Measurements from ENCODE around the gene LGR6. TPM values are rescaled to one million over a fixed set of nuclear protein-coding genes. Genes with fewer than 3 reads are reported as not detected.
A peak's percentile ranks its signal among the peaks of the same experiment; 100 is the strongest.
"Not testable (repeated sequence)": the region's sequence is repeated elsewhere in the genome, so short reads cannot be mapped to it uniquely, and the experiment has no call there.

Gene LGR6
- total RNA-seq, 1 experiment from 2014 or later, result 0.24 TPM

GRCh38 chr1:202180751-202181139 lies 12.9 kb upstream of the LGR6 start:
- H3K4me3 ChIP-seq (ENCODE audit: insufficient read depth, low read depth, low read length); DNase-seq; H3K27me3 ChIP-seq (ENCODE audit: control insufficient read depth, insufficient read depth, low read length); H3K36me3 ChIP-seq (replicated peaks; ENCODE audit: control insufficient read depth, insufficient read depth, low read length): not testable (repeated sequence)

- Histone ChIP-seq H3K4me3 (ENCODE audit: insufficient read depth, low read depth, low read length) (no peak overlapping the region), H3K36me3 (replicated peaks; ENCODE audit: control insufficient read depth, insufficient read depth, low read length) (no peaks in the 10 kb centered on the region), H3K27me3 (ENCODE audit: control insufficient read depth, insufficient read depth, low read length) (peaks cover 1% of the 10 kb centered on the region; the same call in 1 of the 2 replicates)
- DNase-seq, result no peak
These were observed 12.0 kb upstream of the LGR6 start for GRCh38 chr1:202181586-202181985.

DNA sequence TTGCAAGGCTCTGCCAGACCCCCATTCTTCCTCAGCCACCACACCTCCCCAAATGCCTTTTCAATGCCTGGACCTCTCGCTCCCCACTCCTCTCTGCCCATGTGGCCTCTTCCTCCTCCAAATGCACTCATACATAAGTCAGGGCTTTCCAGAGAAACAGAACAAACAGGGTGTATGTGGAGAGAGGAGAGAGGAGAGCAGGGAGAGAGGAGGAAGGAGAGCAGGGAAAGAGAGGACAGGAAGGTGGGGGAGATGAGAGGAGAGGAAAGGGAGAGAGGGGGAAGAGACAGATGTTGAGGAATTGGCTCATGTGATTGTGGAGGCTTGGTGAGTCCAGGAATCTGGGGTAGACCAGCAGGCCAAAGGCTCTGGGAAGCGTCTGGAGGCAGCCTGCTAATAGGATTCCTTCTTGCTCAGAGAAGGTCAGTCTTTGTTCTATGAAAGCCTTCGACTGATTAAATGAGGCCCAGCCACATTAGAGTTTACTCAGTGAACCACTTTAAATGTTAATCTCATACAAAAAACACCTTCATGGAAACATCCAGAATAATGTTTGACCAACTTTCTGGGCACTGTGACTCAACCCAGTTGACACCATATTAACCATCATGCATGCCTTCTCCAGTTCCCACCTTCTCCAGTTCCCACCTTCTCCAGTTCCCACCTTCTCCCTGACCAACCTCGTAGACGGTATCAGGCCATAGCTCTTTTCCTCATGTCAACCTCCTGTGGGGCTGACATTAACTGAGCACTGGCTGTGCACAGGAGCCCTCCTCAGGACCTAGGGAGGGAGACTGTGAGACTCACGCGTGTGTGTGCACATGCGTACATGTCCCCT lies 11.3 kb upstream of the LGR6 start:
- H3K4me3 ChIP-seq (ENCODE audit: insufficient read depth, low read depth, low read length), result no peak overlapping the region
- H3K27me3 ChIP-seq (ENCODE audit: control insufficient read depth, insufficient read depth, low read length), result peaks cover 1% of the 10 kb centered on the region; the same call in 1 of the 2 replicates
- DNase-seq, result no peak
- no peaks in the 10 kb centered on the region for H3K36me3 ChIP-seq (replicated peaks; ENCODE audit: control insufficient read depth, insufficient read depth, low read length)

DNA sequence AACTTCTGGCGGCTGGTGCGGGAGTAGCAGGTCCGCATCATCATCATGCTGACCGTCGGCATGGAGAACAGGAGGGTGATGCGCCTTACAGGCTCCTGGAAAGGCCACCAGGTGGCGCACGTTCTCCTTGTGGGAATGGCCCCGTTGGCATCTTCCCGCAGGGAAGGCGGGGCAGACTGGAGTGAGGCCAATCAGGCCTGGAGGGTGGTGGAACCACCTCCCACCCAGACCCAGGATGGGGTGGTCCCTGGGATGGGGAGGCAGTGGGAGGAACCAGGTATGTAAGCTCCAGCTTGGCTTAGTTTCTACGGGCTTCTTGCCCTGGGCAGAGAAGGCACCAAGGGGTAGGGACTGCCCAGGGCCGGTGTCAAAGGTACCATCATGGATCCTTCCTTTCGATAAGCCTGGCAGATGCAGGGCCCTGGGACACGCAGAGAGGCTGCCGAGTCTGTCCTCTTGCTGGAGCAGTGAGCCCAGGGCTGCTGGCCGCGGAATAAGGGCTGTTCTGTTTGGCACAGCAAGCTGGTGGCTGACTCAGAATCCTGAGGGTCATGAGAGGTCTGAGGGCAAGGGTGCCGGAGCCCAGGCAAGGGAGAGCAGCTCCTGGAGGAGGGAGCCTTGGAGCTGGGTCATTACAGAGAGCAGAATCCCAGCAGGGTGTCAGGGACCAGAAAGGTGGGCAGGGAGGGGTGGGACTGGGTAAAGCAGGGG lies 8.7 kb upstream of the LGR6 start:
- Histone ChIP-seq H3K27me3 (ENCODE audit: control insufficient read depth, insufficient read depth, low read length) (peaks cover 1% of the 10 kb centered on the region; the same call in 1 of the 2 replicates), H3K4me3 (ENCODE audit: insufficient read depth, low read depth, low read length) (no peak overlapping the region), H3K36me3 (replicated peaks; ENCODE audit: control insufficient read depth, insufficient read depth, low read length) (no peaks in the 10 kb centered on the region)
- DNase-seq, result peak; percentile 97

DNA sequence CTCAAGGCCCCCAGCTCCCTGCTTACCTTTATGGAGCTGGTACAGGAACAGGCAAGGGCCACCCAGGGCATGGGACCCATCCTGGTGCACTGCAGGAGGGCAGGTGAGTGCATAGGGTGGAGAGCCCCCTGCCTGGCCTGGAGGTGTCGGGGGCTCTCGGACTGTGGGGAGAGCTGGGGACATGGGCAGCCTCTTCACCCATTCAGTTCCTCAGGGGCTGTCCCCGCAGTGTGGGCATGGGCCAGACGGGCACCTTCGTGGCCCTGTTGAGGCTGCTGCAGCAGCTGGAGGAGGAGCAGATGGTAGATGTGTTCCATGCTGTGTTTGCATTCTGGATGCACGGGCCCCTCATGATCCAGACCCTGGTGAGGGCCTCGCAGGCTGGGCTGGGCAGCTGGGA lies 7.3 kb upstream of the LGR6 start:
- DNase-seq, result no peak
- no peak overlapping the region for H3K4me3 ChIP-seq (ENCODE audit: insufficient read depth, low read depth, low read length)
- no peaks in the 10 kb centered on the region for H3K36me3 ChIP-seq (replicated peaks; ENCODE audit: control insufficient read depth, insufficient read depth, low read length)
- peaks cover 1% of the 10 kb centered on the region; the same call in 1 of the 2 replicates for H3K27me3 ChIP-seq (ENCODE audit: control insufficient read depth, insufficient read depth, low read length)

DNA sequence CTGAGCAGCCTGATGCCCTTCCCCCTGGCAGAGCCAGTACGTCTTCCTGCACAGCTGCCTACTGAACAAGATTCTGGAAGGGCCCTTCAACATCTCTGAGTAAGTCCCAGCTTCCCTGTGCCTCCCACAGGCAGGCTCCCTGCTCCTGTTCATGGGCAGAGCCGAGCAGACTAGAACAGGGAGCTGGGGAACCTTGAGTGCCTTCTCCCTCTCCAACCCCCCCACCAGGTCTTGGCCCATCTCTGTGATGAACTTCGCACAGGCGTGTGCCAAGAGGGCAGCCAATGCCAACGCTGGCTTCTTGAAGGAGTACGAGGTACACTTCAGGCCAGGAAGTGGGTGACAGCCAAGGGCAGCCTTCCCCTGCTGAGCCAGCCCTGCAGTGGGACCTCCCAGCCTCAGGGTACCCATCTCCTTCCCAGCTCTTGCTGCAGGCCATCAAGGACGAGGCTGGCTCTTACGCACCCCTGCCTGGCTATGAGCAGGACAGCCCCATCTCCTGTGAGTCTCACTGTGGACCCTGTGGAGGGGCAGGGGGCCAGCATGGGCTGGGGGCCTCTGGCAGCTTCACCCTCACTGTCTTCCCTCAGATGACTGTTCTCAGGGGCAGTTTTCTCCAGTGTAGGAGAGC lies 6.4 kb upstream of the LGR6 start:
- no peak for DNase-seq
- H3K4me3 ChIP-seq (ENCODE audit: insufficient read depth, low read depth, low read length), result no peak overlapping the region
- no peaks in the 10 kb centered on the region; the same call in 1 of the 2 replicates for H3K27me3 ChIP-seq (ENCODE audit: control insufficient read depth, insufficient read depth, low read length)
- no peaks in the 10 kb centered on the region for H3K36me3 ChIP-seq (replicated peaks; ENCODE audit: control insufficient read depth, insufficient read depth, low read length)

- Histone ChIP-seq H3K36me3 (replicated peaks; ENCODE audit: control insufficient read depth, insufficient read depth, low read length) (no peaks in the 10 kb centered on the region), H3K27me3 (ENCODE audit: control insufficient read depth, insufficient read depth, low read length) (peaks cover 2% of the 10 kb centered on the region), H3K4me3 (ENCODE audit: insufficient read depth, low read depth, low read length) (no peak overlapping the region)
- no peak for DNase-seq
These were observed 5.7 kb upstream of the LGR6 start for GRCh38 chr1:202187697-202188407.

DNA sequence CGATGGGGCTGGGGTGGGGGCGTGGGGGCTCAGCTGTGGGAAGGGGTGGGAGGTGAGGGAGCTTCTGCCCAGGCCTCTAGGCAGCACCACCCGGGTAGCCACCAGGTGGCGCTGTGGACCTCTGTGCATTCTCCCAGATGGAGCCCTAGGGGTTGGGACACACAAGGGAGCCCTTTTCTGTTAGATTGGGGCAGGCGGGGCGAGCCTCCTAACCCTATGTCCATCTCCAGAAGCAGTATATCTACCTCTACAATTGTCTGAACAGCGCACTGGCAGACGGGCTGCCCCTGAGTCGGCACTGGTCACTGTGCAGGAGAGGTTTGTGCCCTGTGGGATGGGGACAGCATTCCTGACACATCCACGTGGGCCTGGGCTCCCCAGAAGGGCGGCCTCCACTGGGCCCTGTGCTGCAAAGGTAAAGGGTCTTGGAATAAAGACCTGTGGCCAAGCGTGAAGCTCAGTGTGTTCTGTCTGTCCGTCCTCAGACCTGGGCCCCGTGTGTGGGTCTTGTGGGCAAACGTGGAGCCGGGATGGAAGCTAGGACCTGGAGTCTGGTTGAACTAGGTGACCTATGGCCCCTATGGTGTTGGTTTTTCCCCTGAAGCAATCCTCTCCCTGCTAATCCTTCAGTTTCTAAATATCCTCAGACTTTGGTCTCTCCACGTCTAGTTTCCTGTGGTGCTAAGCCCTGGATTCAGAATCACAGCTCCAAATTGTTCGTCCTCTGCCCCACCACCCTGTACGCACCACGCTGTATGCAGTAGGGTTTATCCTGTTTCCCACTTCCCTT lies 4.4 kb upstream of the LGR6 start:
- peak; percentile 89 for DNase-seq
- peaks cover 14% of the 10 kb centered on the region for H3K27me3 ChIP-seq (ENCODE audit: control insufficient read depth, insufficient read depth, low read length)

DNA sequence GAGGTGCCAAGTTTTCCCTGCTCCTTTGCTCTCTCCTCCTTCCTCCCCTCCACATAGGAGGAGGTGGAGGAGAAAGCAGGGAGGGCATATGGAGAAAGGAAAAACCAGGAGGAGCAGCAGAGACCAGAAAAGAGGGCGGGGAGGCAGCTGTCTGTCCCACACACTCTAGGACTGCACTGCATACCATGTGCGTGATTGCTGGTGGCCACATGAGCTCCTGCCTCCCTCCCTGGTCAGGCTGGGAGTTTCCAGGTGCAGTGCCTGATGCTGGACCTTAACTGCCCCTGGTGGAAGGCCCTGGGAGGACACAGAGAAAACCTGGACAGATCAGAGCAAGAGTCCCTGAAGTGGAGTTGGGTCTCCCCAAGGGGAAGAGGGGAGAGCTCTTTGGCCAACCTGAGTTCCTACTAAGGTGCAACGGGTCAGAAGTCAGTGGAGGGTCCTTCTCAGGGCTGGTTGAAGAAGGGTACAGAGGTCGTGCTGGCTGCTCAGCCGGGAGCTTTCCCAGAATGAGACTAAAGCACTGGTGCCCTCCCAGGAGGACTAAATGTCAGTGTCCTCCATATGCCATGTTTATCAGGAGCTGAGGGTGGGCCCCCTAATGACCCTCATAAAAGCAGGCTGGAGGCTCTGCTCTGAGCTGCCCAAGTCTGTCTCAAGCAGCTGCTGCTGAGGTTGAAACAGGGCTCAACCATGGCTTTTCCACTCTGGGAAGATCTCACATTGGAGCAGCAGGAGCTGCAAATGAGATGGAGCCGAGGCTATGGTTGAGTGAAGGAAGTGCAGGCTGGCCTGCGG lies 3.5 kb upstream of the LGR6 start:
- Histone ChIP-seq H3K36me3 (replicated peaks; ENCODE audit: control insufficient read depth, insufficient read depth, low read length) (no peaks in the 10 kb centered on the region), H3K27me3 (ENCODE audit: control insufficient read depth, insufficient read depth, low read length) (peaks cover 22% of the 10 kb centered on the region), H3K4me3 (ENCODE audit: insufficient read depth, low read depth, low read length) (no peak overlapping the region)
- DNase-seq, result no peak

More for the DNA sequence above, 4.4 kb upstream of the LGR6 start:
- H3K36me3 ChIP-seq (replicated peaks; ENCODE audit: control insufficient read depth, insufficient read depth, low read length), result no peaks in the 10 kb centered on the region
- H3K4me3 ChIP-seq (ENCODE audit: insufficient read depth, low read depth, low read length), result no peak overlapping the region

DNA sequence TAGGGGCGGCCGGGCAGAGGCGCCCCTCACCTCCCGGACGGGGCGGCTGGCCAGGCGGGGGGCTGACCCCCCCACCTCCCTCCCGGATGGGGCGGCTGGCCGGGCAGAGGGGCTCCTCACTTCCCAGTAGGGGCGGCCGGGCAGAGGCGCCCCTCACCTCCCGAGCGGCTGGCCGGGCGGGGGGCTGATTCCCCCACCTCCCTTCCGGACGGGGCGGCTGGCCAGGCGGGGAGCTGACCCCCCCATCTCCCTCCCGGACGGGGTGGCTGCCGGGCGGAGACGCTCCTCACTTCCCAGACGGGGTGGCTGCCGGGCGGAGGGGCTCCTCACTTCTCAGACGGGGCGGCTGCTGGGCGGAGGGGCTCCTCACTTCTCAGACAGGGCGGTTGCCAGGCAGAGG lies 2.2 kb upstream of the LGR6 start:
- DNase-seq; H3K4me3 ChIP-seq (ENCODE audit: insufficient read depth, low read depth, low read length); H3K36me3 ChIP-seq (replicated peaks; ENCODE audit: control insufficient read depth, insufficient read depth, low read length): not testable (repeated sequence)
- H3K27me3 ChIP-seq (ENCODE audit: control insufficient read depth, insufficient read depth, low read length), result peaks cover 32% of the 10 kb centered on the region

DNA sequence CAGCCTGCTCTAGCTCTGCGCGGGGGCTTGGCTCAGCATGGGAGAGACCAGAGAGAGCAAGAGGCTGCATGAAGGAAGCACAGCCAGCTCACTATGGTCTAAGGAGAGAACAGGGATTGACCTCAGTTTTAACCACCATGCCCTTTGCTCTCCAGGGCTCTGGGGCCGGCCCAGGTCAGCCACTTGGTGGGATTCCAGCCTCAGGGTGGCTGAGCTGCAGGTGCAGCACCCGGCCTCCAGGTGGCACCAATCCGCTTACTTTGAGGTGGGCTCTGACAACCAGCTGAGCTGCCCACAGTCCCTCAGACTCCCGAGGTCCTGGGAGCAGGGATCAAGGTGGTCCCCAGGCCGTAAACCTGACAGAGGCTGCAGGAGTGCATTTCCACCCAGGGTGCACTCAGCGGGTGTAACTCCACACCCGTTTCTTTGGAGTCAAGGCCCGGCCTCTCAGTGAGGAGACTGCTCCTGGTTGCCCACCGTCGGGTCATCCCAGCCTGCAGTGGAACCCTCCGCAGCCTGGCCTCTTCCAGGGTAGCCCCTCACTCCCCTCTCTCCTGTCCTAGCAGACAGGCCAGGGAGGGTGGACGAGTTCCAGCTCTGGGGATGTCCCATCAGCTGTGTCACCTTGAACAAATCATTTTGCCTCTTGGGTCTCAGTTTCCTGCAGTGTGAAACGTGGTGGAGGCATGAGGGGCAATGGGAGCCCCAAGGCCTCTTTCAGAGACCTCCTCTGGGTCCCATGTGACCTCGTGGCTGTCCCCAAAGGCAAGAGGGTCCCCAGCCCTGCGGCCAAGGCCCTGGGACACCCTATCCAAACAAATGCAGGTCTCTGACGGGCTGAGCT lies 607 bp upstream of the LGR6 start:
- Histone ChIP-seq H3K36me3 (replicated peaks; ENCODE audit: control insufficient read depth, insufficient read depth, low read length) (no peaks in the 10 kb centered on the region), H3K27me3 (ENCODE audit: control insufficient read depth, insufficient read depth, low read length) (peaks cover 32% of the 10 kb centered on the region), H3K4me3 (ENCODE audit: insufficient read depth, low read depth, low read length) (peak overlapping the region; percentile 28; the same call in 1 of the 2 replicates)
- peak; percentile 91 for DNase-seq

DNA sequence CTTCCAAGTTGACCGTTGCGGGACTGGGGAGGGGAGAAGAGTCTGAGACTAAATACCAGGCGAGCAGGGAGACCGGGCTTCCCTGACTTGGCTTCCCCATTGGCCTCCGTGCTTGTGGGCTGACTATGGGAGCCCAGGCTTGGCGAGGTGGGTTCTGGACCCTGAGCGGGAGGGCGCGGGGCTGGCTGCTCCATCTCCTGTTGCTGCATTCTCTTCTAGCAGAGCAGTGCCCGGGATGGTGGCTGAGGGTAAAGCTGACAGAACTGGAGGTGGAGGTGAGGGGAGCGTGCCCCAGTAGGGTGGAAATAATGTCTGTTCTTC lies 689 bp downstream of the LGR6 start:
- H3K4me3 ChIP-seq (ENCODE audit: insufficient read depth, low read depth, low read length), result peak overlapping the region; percentile 22; the same call in 1 of the 2 replicates
- DNase-seq, result no peak
- H3K36me3 ChIP-seq (replicated peaks; ENCODE audit: control insufficient read depth, insufficient read depth, low read length), result no peaks in the 10 kb centered on the region
- H3K27me3 ChIP-seq (ENCODE audit: control insufficient read depth, insufficient read depth, low read length), result peaks cover 32% of the 10 kb centered on the region

All from H7 (cell line).